Inferior parietal cortex (tissue), 1 donor: Measurements from ENCODE around the gene HIBADH.
"Not testable (repeated sequence)": the region's sequence is repeated elsewhere in the genome, so short reads cannot be mapped to it uniquely, and the experiment has no call there.

ENCODE experiments used
- DNase-seq: peaks from one replicate; pipeline ENCODE4 v3.0.0-alpha.2; 2016; ENCODE audit errors: extremely low spot score

The HIBADH gene

GRCh38 chr7:27547401-27547800 lies 115.3 kb downstream of the HIBADH start:
- no peak for DNase-seq

DNA sequence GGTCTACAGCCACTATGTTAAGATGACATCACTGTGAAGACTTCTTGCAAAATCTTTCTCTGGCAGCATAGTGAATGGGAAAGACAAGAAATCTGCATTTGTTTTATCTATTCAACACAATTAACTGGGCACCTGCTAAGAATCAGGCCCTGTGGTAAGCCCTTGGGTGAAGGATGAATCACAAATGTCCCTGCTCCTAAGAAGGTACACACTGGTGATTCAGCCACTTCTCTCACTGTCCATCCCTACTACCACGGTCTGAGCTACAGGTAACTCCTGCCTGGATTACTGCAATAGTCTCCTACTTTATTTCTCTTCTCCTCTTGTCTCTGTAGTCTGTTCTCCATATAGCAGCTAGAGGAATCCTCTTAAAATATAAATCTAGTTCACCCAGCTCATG lies 116.1 kb downstream of the HIBADH start:
- DNase-seq: no peak

- DNase-seq: no peak
Observed at GRCh38 chr7:27535795-27536194, 126.9 kb downstream of the HIBADH start.

- DNase-seq: no peak
Observed at GRCh38 chr7:27533652-27534081, 129.0 kb downstream of the HIBADH start.

- no peak for DNase-seq
Observed at GRCh38 chr7:27532314-27532713, 130.4 kb downstream of the HIBADH start.

GRCh38 chr7:27527348-27527714 lies 135.4 kb downstream of the HIBADH start:
- DNase-seq: no peak

GRCh38 chr7:27526611-27527347 lies 135.9 kb downstream of the HIBADH start:
- DNase-seq: no peak

- DNase-seq: no peak
Observed at GRCh38 chr7:27526131-27526530, 136.6 kb downstream of the HIBADH start.

- DNase-seq: no peak
Observed at GRCh38 chr7:27523321-27523720, 139.4 kb downstream of the HIBADH start.

GRCh38 chr7:27522566-27522965 lies 140.1 kb downstream of the HIBADH start:
- no peak for DNase-seq

DNA sequence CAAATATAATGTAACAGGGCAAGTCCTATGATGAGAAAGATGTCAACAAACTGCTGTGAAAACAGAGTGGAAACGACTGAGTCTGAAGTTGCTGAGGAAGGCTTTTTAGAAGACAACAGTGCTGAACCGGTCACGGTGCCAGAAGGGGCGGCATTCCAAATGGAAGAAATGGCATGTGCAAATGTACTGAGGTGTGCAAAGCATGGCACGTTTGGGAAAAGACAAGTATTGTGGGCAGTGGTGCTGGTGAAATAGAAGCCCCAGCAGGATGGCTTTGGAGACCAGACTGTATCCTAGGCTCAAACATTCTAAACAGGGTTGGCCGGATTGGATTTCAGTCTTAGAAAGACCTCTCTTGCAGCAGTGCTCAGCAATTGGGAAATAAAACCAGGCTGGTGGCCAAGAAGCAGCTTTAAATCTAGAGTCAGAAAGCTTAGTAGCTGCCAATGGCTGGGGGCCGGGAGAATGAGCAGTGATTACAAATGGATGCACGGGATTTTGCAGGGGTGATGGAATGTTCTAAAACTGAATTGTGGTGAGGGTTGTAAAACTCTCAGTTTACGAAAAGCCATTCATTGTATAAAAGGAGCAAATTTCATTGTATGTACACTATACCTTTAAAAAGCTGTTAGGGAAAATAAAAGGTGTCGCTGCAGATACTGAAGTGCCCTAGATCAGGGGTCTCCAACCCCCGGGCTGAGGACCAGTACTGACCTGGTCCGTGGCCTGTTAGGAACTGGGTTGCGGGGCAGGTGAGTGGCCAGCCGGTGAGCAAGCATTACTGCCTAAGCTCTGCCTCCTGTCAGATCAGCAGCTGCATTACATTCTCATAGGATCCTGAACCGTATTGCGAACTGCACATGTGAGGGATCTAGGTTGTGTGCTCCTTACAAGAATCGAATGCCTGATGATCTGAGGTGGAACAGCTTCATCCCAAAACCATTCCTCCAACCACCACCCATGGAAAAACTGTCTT lies 141.6 kb downstream of the HIBADH start:
- DNase-seq: no peak

DNA sequence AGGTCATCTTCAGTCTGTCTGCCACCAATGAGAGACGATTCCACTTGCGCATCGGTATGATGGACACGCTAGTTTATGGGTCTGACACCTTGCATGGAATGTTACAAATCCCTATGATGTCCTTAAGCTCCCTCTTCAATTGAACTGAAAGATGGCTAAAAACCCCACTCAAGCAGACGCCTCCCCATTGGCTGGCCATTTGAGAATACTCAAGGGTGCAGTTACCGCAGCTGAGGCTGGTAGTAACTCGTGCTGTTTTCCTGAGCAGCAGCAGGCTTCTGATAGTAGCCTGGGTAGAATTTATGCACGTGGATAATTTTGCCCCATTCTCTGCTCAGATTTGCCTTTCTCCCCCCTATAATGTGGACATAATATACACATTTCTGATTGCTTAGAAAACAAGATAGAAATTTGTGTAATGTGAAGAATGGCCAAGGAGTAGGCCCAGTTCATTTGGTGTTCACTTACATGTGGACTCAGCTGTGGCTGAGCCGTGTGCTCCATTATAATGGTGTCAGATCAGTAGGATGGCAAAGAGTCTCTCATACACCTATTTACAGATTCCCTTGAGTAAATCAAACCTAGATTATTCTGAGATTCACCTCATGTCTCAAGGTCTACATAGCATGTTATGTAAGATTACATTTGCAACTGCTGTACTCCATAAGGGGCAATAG lies 142.8 kb downstream of the HIBADH start:
- no peak for DNase-seq

DNA sequence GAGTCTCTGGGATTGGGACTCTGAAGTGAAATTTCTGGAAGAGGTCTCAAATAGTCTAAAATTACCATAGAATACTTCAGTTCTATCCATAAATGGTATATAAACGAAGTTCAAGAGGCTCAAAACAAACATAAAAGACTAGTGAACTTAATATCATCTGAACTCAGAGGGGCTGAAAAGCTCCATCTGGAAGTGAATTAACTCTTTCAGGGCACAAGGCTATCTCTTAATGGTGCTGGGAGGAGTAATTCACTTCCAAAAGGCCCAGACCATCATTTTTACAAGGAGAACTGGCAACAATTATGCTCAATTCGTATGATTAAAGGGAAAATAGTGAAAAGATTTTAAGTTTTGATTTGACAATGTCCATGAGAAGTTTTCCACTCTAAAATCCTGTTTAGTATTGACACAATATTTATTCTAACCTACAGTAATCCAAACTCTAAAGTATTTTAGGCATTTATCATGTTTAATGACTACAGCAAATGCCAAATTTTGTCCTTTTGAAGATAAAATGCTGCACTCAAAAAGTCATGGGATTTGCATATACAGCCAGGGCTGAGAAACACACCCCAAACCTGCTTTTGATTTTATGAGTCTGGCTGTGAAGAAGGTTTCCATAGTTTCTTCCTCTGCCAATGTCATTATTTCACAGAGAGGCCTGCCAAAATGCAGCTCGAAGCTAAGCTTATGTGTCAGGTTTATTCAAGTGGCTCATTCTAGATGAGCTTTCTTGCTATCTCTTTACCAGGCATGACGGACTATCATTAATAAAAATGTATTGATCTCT lies 143.9 kb downstream of the HIBADH start:
- DNase-seq: no peak

DNA sequence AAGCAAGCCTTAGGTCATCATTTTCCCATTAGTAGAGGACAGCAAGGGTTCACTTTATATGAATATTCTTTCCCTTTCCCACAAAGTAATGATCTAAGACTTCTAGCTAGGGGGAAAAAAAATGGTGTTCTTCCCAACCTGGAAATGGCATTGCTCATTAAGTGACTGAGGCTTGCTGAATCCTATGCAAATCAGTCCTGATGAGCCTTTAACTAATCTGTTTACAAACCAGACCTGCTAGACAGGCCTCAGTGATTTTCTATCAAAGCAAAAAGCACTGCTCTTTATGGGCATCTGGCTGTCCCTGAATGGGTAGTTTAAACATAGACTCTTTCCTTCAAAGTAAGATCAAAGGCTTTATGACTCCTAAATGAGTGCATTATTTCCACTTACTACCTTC lies 146.3 kb downstream of the HIBADH start:
- DNase-seq: no peak

GRCh38 chr7:27515933-27516332 lies 146.8 kb downstream of the HIBADH start:
- DNase-seq: no peak

DNA sequence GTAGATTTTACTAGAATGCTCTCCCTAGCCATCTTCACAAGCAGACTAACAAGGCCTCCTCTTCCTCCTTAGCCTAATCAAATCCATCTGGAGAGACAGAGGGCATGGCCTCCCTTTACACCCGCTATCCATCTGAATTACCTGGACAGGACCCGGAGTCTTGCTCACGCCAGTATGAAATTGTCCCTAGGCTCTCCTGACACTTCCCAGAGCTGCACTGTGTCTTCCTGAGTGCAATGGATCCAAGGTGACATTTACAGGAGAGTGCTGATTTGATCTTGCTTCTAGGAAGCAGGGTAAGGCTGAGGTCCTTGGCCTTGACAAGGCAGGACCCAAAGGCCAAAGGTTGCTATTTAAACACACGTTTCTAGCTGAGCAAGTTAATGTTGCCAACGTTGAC lies 147.8 kb downstream of the HIBADH start:
- no peak for DNase-seq

DNA sequence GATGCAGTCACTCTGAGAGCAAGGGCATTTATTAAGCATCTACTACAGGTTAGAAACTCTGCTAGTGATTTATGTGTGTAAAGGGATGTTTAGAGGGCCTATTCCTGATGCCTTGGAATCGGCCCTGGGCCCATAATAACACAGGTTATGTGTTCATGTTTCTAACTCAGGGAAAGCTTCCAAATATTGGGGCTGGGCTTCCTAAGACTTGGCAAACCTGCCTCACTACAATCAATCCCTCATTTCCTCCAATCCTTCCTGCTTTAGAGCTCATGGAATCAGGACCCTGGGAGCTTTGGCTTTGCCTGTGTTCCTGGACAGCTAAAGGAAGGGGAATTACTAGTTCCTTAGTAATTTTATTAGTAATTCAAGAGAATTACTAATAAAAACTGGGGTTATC lies 148.8 kb downstream of the HIBADH start:
- no peak for DNase-seq

DNA sequence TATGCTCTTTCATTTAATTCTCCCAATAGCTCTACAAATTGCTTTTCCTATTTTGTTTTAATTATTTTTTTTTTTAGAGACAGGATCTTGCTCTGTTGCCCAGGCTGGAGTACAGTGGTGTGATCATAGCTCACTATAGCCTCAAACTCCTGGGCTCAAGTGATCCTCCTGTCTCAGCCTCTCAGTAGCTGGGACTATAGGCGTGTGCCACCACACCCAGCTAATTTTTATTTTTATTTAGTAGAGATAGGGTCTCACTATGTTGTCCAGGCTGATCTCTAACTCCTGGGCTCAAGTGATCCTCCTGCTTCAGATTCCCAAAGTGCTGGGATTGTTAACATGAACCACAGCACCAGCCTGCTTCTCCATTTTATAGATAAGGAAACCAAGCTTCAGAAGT lies 151.3 kb downstream of the HIBADH start:
- not testable (repeated sequence) for DNase-seq

- DNase-seq: no peak
Observed at GRCh38 chr7:27510541-27510940, 152.1 kb downstream of the HIBADH start.

DNA sequence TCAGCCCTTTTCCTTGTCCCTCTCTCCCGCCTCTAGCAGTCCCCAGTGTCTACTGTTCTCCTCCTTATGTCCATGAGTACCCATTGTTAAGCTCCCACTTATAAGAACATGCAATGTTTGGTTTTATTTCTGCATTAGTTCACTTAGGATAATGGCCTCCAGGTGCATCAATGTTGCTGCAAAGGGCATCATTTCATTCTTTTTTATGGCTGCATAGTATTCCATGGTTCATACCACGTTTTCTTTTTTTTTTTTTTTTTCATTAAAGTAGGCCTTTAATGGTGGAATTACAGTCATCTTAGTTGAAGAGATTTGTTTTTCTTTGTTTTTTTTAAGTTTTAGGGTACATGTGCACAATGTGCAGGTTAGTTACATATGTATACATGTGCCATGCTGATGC lies 160.8 kb downstream of the HIBADH start:
- DNase-seq: not testable (repeated sequence)

DNA sequence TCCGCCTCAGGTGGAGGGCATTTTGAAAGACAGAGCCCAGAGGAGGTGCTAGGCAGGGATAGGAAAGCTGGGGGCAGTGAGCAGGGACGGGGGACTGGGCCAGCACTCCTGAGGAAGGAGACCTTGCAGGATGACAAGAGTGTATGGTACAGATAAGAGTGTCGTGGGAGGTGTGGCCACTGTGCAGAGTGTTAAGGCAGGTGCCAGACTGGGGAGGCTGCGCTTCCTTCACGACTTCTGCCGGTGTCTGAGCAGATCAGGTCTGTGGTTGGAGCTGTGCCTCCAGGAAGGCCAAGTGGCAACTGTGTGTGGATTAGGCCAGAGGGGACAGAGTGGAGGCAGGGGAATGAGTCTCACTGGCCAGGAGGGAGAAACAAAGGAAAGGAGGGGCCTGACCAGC lies 161.7 kb downstream of the HIBADH start:
- no peak for DNase-seq

DNA sequence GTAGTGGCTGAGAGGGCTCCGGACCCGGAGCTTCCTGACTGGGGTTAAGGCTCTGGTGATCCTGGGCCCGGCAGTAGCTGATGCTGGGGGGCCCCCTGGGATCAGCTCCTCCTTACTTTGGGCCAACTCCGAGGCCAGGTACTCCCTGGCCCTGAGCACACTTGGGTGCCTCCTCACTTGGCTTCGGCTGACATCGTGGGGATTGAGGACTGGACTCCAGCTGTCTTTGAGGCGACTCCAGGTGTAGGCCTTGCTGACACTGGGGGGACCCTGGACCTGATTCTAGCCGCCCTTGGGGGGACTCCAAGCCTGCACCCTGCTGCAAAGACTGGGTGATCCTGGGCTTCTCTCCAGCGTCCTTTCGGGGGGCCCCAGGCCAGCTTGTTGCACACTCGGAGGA lies 170.5 kb downstream of the HIBADH start:
- no peak for DNase-seq
